ENCODE results near the gene SPAAR.

SPAAR gene

GRCh38 chr9:35904338-35904737 is 5.0 kb upstream of the SPAAR start:
- H3K27me3 ChIP-seq (replicated peaks; ENCODE audit: insufficient read depth, low read length) = no peaks in the 10 kb centered on the region
- H3K4me1 ChIP-seq (ENCODE audit: low read length) = peaks cover 15% of the 10 kb centered on the region
- no peak for TF ChIP-seq EZH2 (optimal IDR thresholded peaks at IDR 0.05; ENCODE audit: low read depth, low read length)
- TF ChIP-seq EZH2phosphoT487 (IDR thresholded peaks at IDR 0.05; ENCODE audit: low read length) = no peak
- no peak for TF ChIP-seq CTCF (IDR thresholded peaks at IDR 0.05; ENCODE audit: low read length)
- no peak overlapping the region for H3K4me2 ChIP-seq (ENCODE audit: low read depth, low read length)
- H3K79me2 ChIP-seq (ENCODE audit: low read length) = no peaks in the 10 kb centered on the region
- H4K20me1 ChIP-seq (ENCODE audit: insufficient read depth, low read length) = no peaks in the 10 kb centered on the region
- no peak overlapping the region for H2AFZ ChIP-seq (ENCODE audit: low read length)
- H3K36me3 ChIP-seq (replicated peaks; ENCODE audit: insufficient read depth, low read length) = no peaks in the 10 kb centered on the region
- H3K4me3 ChIP-seq (ENCODE audit: low read length) = no peak overlapping the region
- no peaks in the 10 kb centered on the region for H3K9me3 ChIP-seq (replicated peaks; ENCODE audit: insufficient read depth, low read length)
- H3K27ac ChIP-seq (ENCODE audit: low read length) = no peak overlapping the region
- no peaks in the 10 kb centered on the region for H3K9me2 ChIP-seq (replicated peaks; ENCODE audit: insufficient read depth, low read length)
- DNase-seq = no peak
- H3F3A ChIP-seq (ENCODE audit: insufficient read depth, low read length) = no peaks in the 10 kb centered on the region
- no peak overlapping the region for H3K9ac ChIP-seq (ENCODE audit: low read length)

- no peaks in the 10 kb centered on the region for H3F3A ChIP-seq (ENCODE audit: insufficient read depth, low read length)
- H3K4me1 ChIP-seq (ENCODE audit: low read length) = peaks cover 13% of the 10 kb centered on the region
- DNase-seq = no peak
- H4K20me1 ChIP-seq (ENCODE audit: insufficient read depth, low read length) = no peaks in the 10 kb centered on the region
- H3K9ac ChIP-seq (ENCODE audit: low read length) = no peak overlapping the region
- H3K36me3 ChIP-seq (replicated peaks; ENCODE audit: insufficient read depth, low read length) = no peaks in the 10 kb centered on the region
- no peaks in the 10 kb centered on the region for H3K9me2 ChIP-seq (replicated peaks; ENCODE audit: insufficient read depth, low read length)
- no peaks in the 10 kb centered on the region for H3K27me3 ChIP-seq (replicated peaks; ENCODE audit: insufficient read depth, low read length)
- H2AFZ ChIP-seq (ENCODE audit: low read length) = no peak overlapping the region
- TF ChIP-seq EZH2phosphoT487 (IDR thresholded peaks at IDR 0.05; ENCODE audit: low read length) (no peak), CTCF (IDR thresholded peaks at IDR 0.05; ENCODE audit: low read length) (no peak), EZH2 (optimal IDR thresholded peaks at IDR 0.05; ENCODE audit: low read depth, low read length) (no peak)
- no peak overlapping the region for H3K4me2 ChIP-seq (ENCODE audit: low read depth, low read length)
- no peaks in the 10 kb centered on the region for H3K79me2 ChIP-seq (ENCODE audit: low read length)
- H3K4me3 ChIP-seq (ENCODE audit: low read length) = no peak overlapping the region
- H3K27ac ChIP-seq (ENCODE audit: low read length) = no peak overlapping the region
- no peaks in the 10 kb centered on the region for H3K9me3 ChIP-seq (replicated peaks; ENCODE audit: insufficient read depth, low read length)
Measured at GRCh38 chr9:35905051-35905781, 4.1 kb upstream of the SPAAR start.

GRCh38 chr9:35905912-35906679 is 3.2 kb upstream of the SPAAR start, which contains the start of gene HRCT1:
Gene HRCT1 (plus strand): TSS chr9:35906202. CDS start chr9:35906288, 86 bp downstream.
- no peak within 1 kb of the TSS for H3K4me3 ChIP-seq (ENCODE audit: low read length)
- H3K4me1 ChIP-seq (ENCODE audit: low read length) = peaks cover 21% of the 10 kb centered on the region
- no peak within 1 kb of the TSS for H3K4me2 ChIP-seq (ENCODE audit: low read depth, low read length)
- H3F3A ChIP-seq (ENCODE audit: insufficient read depth, low read length) = peaks cover 8% of the 10 kb centered on the region
- H2AFZ ChIP-seq (ENCODE audit: low read length) = no peak within 1 kb of the TSS
- H3K27me3 ChIP-seq (replicated peaks; ENCODE audit: insufficient read depth, low read length) = no peaks in the 10 kb centered on the region
- no peaks in the 10 kb centered on the region for H4K20me1 ChIP-seq (ENCODE audit: insufficient read depth, low read length)
- H3K36me3 ChIP-seq (replicated peaks; ENCODE audit: insufficient read depth, low read length) = no peaks in the 10 kb centered on the region
- H3K79me2 ChIP-seq (ENCODE audit: low read length) = no peaks in the 10 kb centered on the region
- DNase-seq = no peak
- H3K9me2 ChIP-seq (replicated peaks; ENCODE audit: insufficient read depth, low read length) = no peaks in the 10 kb centered on the region
- no peak within 1 kb of the TSS for H3K9ac ChIP-seq (ENCODE audit: low read length)
- TF ChIP-seq CTCF (IDR thresholded peaks at IDR 0.05; ENCODE audit: low read length) = no peak
- no peak for TF ChIP-seq EZH2 (optimal IDR thresholded peaks at IDR 0.05; ENCODE audit: low read depth, low read length)
- TF ChIP-seq EZH2phosphoT487 (IDR thresholded peaks at IDR 0.05; ENCODE audit: low read length) = no peak
- H3K9me3 ChIP-seq (replicated peaks; ENCODE audit: insufficient read depth, low read length) = no peaks in the 10 kb centered on the region
- no peak within 1 kb of the TSS for H3K27ac ChIP-seq (ENCODE audit: low read length)
